ENCODE data around the gene ZNF579. TPM values are rescaled to one million over a fixed set of nuclear protein-coding genes. Genes with fewer than 3 reads are reported as not detected.

ZNF579 gene
- total and polyA plus RNA-seq, 10 of the 15 experiments (the other 5 are each of a cell fraction or from before 2014, with no cell fraction given), result 0.11 to 11.7 (median 1.5) TPM

GRCh38 chr19:55594996-55595545 is 14.4 kb upstream of the ZNF579 start:
- Histone ChIP-seq H3K27me3 (replicated peaks in 1 of 2; ENCODE audit: control insufficient read depth in 2 of 2, insufficient read depth in 2 of 2, low read length in 1 of 2) (no peaks in the 10 kb centered on the region), H2AFZ (ENCODE audit: control insufficient read depth, low read depth, low read length) (no peak overlapping the region), H3K9ac (ENCODE audit: control insufficient read depth, insufficient read depth, low read length) (no peak overlapping the region), H3K27ac (ENCODE audit: control insufficient read depth, insufficient read depth) (no peak overlapping the region), H3K4me3 (no peak overlapping the region), H3K36me3 (ENCODE audit: control insufficient read depth in 2 of 2, insufficient read depth in 2 of 2, low read length in 1 of 2) (peaks cover 0 to 8% of the 10 kb centered on the region in 2 experiments; a peak in 1 of 4 replicates), H4K20me1 (ENCODE audit: control insufficient read depth, insufficient read depth) (no peaks in the 10 kb centered on the region), H3K79me2 (ENCODE audit: control insufficient read depth, insufficient read depth, low read length) (no peaks in the 10 kb centered on the region), H3K4me1 (ENCODE audit: control insufficient read depth, insufficient read depth, low read length) (no peaks in the 10 kb centered on the region), H3K4me2 (ENCODE audit: control insufficient read depth, insufficient read depth) (no peak overlapping the region), H3K9me3 (replicated peaks; ENCODE audit: control insufficient read depth, insufficient read depth, low read length) (peaks cover 2% of the 10 kb centered on the region; the same call in 2 of the 3 replicates)
- intact Hi-C loops (cut with micrococcal nuclease; ENCODE audit: unreplicated experiment), result no loop called here
- SMC1A ChIA-PET (ENCODE audit: uncharacterized antibody, unreplicated experiment), result no interaction called here
- DNase-seq (ENCODE audit: low read depth, low spot score) (no peak), ATAC-seq (no peak), FAIRE-seq (no peak)
- WGBS (ENCODE audit: insufficient coverage, insufficient replicate concordance, low lambda C conversion rate, missing lambda C conversion rate), result 88% methylated on average over 4 of the region's 4 CpGs
- TF ChIP-seq RAD21 (IDR thresholded peaks at IDR 0.05; ENCODE audit: insufficient read depth, low read depth, low read length) (no peak), SRF (IDR thresholded peaks at IDR 0.05; ENCODE audit: low read depth in 2 of 2, low read length in 2 of 2) (peak in 1 of 2 experiments; percentile 47; a peak in 1 of 4 replicates), IKZF1 (conservative IDR thresholded peaks at IDR 0.05) (no peak), RBBP5 (conservative IDR thresholded peaks at IDR 0.05) (no peak), MLLT1 (IDR thresholded peaks at IDR 0.05) (peak; percentile 74), ZBED1 (IDR thresholded peaks at IDR 0.05; ENCODE audit: borderline replicate concordance) (no peak)
- CTCF ChIA-PET, result no interaction called here
- no TSS peak for BruUV-seq (replicated peaks)
- in situ Hi-C loops (cut with MboI), result no loop called here
- RAD21 ChIA-PET (ENCODE audit: unreplicated experiment), result no interaction called here
- POLR2A ChIA-PET, result no interaction called here
